CD1c-positive myeloid dendritic cell (primary cell): ENCODE measurements around the gene HIGD2A.
"Not testable (repeated sequence)": the region's sequence is repeated elsewhere in the genome, so short reads cannot be mapped to it uniquely, and the experiment has no call there.

Experiments
- DNase-seq: peaks from one replicate; pipeline ENCODE4 v3.0.0-alpha.2; 2016; ENCODE audit errors: extremely low spot score

Gene HIGD2A

GRCh38 chr5:176394881-176395675 is 6.5 kb downstream of the HIGD2A start:
- no peak for DNase-seq

GRCh38 chr5:176396330-176396729 is 7.8 kb downstream of the HIGD2A start:
- no peak for DNase-seq

DNA sequence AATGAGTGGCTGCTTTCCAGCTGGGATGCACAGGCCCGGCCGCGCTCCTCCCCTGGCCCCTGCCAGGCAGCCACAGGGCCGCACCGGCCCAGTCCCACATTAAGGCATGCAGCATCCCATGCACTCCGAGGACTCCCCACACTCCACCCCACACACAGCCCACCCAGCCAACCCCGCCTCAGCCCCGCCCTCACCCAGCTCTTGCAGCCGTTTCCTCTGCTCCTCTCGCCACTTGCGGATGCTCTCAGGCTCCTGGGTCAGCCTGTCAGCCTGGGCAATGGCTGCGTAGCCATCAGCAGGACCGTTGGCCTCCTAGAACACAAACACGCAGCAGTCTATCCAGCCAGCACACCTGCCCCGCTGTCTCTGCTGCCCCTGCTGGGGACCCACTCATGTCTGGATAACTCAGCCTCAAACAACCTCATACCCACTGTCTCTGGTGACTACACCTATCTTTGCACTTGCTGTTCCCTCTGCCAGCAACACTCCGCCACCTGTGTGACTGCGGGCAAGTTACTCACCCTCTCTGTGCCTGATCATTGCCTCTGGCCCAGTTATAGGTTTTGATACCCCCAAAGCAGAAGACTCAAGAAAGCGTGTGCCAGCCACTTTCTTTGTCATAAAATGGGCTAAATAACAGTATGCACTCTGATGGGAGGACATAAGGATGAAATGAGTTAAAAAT is 9.3 kb downstream of the HIGD2A start:
- DNase-seq: no peak

DNA sequence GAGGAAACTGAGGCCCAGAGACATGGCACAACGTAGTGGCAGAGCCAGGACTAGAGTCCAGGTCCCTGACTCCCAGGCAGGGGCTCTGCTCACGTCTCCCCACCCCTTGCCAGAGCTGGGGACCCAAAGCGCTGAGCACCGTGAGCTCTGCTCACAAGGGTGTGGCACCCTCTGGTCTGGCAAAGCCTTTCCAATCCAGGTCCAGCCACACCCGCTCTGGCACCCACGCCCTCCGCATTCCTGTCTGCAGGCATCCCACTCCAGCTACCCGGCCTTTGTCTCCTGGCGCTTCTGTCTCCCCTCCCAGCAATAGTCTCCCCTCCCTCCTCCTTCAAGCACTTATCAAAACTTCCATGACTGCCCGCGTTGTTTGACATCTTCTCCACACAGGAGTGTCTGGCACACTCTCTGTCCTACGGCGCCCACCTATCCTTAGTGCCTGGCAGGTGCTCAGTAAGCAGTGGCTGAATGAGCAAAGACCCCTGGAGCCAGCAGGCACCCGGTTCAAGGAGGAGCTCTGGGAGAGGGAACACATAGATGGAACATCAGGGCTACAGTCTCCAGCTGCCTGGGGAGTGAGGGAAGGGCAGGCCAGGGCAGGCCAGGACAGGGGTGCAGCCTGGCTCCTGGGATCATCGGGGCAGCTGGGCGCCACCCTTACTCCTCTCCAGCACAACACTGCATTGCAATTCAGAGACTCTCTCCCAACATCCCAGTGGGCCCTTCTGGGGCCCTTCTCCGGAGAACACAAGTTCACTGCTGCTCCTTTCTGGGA is 12.0 kb downstream of the HIGD2A start:
- DNase-seq: no peak

GRCh38 chr5:176401281-176402205 is 13.0 kb downstream of the HIGD2A start:
- DNase-seq: no peak

- DNase-seq: no peak
Measured at GRCh38 chr5:176405656-176406435, 17.3 kb downstream of the HIGD2A start.

DNA sequence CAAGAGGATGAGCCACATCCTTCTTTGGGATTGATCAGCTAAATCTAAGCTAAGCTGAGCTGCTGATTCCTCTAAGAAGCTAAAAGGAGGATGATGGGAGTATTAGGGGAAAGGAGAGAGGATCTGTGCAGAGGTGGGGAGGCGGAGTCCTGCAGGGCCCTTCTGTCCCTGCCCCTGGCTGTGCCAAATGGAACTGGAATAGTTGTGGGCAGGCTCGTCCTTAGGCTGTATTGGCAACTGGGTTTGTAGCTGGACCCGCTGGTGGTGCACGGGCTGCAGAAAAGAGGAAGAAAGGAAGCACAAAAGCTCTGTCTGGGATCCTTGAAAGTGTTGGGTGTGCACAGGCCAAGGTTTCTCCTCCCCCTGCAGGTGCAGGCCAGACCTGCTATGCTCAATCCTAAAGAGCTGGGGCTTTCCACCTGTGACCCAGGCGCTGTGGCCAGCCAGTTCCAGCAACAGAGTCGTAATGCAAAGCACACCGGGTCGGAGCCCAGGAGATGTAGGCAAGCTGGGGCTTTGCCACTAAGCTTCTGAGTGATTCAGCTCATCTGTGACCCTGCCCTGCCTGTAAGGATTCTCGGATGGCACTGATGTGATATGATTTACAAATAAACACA is 18.0 kb downstream of the HIGD2A start:
- DNase-seq: no peak

GRCh38 chr5:176407456-176408251 is 19.1 kb downstream of the HIGD2A start:
- DNase-seq: no peak

DNA sequence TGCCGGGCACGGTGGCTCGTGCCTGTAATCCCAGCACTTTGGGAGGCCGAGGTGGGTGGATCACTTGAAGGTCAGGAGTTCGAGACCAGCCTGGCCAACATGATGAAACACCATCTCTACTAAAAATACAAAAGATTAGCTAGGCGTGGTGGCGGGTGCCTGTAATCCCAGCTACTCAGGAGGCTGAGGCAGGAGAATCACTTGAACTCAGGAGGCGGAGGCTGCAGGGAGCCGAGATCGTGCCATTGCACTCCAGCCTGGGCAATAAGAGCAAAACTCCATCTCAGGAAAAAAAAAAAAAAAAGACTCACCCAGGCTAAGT is 19.7 kb downstream of the HIGD2A start:
- not testable (repeated sequence) for DNase-seq

DNA sequence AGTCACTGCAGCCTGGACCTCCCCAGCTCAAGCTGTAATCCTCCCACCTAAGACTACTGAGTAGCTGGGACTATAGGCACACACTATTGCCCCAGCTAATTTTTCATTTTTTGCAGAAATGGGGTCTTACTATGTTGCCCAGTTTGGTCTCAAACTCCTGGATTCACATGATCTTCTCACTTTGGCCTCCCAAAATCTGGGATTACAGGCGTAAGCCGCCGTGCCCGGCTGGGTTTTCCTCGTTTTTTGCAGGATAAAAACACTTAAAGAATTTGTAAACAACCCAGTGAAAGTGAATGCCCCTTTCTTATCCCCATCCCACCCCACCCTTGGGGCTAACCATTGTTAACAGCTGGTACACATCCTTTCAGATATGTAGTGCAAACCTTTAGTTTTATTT is 20.0 kb downstream of the HIGD2A start:
- DNase-seq: no peak

GRCh38 chr5:176409765-176410164 is 21.2 kb downstream of the HIGD2A start:
- no peak for DNase-seq

GRCh38 chr5:176410486-176411180 is 22.1 kb downstream of the HIGD2A start:
- DNase-seq: no peak

DNA sequence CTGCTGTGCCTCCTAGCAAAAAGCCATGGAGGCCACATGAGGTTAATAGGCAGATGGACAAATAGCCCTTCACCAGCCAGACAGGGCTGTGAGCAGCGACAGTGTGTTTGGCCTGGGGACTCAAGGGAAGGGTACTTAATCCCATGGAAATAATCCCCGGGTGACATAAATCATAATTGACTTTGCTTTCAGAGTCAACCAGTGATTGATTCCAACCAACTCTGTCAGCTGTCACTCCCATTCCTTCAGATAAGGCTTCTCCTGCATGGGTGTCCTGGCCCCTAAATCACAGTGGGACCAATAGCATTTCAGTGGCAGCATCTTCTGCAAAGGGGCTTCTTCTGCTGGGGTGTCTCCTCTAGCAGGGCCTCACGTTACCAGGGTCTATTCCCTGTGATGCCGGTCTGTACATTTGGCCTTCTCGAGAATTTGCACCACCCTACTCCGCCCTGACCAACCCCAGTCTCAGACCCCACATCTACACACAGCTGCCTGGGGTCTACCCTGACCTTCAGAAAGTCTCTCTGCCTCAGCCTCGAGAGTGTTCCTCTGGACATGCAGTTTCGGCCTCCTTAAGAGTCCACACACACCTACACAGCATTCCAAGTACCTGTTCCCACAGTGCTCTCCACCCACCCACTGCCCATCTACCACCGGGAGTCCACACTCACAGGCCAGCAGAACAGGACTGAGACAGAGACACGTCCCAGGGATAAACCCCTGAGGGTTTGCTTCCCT is 24.1 kb downstream of the HIGD2A start:
- no peak for DNase-seq

DNA sequence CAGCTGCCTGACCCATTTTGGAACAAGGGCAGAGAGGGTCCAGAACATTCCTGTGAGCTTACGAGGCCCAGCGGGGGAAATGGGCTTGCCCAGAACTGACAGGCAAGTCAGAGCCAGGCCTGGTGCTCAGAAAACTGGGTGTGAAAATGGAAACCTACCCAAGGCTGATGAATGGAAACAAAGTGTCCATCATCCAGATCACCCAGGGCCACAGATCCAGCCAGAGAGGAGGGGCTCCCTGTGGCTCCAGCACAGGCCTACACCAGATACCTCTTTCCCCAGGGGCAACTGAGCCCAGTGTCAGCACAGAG is 24.7 kb downstream of the HIGD2A start:
- no peak for DNase-seq

DNA sequence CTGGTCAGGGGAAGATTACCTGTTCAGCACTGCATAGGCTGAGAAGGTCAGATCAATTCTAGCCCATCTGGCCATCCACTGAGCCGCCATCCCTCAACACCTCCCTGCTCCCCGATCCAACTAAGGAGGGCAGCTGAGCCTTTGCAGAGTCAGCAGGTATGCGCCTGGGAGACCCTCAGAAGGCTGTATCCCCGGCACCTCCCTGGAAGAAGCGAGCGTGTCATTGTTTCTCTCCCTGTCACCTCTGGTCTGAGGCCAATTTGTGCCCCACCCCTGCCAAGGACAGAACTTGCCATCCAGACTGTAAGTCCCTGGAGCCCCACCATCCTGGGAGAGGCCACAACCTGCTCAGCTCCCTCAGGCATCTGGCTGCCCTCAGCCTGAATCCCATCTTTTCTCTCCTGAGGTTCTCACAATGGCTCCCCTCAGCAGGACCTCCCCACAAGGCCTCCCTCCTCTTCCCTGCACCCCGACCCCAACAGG is 25.2 kb downstream of the HIGD2A start:
- DNase-seq: no peak

- DNase-seq: no peak
Measured at GRCh38 chr5:176414704-176415103, 26.2 kb downstream of the HIGD2A start.

DNA sequence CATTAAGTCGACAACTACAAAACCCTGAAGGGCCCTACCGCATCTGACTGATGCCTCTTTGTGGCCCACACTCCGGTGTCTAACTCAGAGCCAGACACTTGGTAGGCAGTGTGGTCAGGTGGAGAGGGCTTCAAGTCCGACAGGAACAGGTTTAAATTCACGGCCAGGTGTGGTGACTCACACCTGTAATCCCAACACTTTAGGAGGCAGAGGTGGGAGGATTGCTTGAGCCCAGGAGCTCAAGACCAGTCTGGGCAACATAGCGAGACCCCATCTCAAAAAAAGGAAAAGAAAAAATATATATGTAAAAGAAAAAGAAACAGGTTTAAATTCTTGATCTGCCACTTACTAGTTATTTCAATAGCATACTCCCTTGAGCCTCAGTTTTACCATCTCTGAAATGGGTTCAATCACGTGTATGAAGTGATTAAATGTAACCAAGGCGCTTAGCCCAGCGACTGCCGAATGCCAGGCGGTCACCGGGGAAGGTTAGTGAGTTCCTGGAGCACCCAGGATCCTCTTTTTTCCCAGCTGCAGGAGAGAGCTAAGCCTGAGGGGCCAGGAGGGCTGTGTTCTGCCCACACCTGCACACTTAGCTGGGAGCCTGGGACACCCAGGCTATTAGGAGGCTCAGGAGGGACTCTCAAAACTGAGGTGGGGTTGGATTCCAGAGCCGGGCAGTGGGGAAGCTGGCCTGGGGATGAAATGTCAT is 26.8 kb downstream of the HIGD2A start:
- peak; percentile 12 for DNase-seq
